ENCODE results near the gene UNC119B. TPM values are rescaled to one million over a fixed set of nuclear protein-coding genes. Genes with fewer than 3 reads are reported as not detected.

The UNC119B gene
- total RNA-seq, 1 donor from 2014 or later, result 16.2 TPM

DNA sequence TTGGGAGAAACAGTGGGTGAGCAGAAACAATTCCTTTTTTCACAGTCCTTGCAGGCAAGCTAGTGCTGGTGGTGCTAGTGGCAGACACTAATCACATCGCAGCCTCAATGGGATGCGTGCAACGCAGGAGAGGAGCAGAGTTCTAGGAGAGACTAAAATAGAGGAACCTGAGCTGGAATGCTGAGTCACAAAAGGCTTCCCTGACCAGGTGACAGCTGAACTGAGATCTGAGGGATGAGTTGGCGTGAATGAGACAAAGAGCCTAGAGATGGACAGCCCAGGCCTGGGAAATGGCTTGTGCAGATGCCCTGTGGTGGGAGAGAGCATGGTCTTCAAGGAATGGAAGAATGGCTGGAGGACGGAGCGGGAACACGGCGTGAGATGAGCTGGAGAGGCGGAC, 41.1 kb downstream of the UNC119B start:
- DNase-seq, result no peak
- TF ChIP-seq, protein P1, sequence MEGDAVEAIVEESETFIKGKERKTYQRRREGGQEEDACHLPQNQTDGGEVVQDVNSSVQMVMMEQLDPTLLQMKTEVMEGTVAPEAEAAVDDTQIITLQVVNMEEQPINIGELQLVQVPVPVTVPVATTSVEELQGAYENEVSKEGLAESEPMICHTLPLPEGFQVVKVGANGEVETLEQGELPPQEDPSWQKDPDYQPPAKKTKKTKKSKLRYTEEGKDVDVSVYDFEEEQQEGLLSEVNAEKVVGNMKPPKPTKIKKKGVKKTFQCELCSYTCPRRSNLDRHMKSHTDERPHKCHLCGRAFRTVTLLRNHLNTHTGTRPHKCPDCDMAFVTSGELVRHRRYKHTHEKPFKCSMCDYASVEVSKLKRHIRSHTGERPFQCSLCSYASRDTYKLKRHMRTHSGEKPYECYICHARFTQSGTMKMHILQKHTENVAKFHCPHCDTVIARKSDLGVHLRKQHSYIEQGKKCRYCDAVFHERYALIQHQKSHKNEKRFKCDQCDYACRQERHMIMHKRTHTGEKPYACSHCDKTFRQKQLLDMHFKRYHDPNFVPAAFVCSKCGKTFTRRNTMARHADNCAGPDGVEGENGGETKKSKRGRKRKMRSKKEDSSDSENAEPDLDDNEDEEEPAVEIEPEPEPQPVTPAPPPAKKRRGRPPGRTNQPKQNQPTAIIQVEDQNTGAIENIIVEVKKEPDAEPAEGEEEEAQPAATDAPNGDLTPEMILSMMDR (IDR thresholded peaks at IDR 0.05; ENCODE audit: partially characterized antibody, unreplicated experiment), result no peak
- H3K27me3 Mint-ChIP-seq (ENCODE audit: unreplicated experiment), result peaks cover 2% of the 10 kb centered on the region
- no peak overlapping the region for H3K4me3 Mint-ChIP-seq (ENCODE audit: unreplicated experiment)
- H3K4me1 Mint-ChIP-seq (ENCODE audit: low read depth, unreplicated experiment), result no peaks in the 10 kb centered on the region
- H3K9me3 Mint-ChIP-seq (ENCODE audit: unreplicated experiment), result peaks cover 6% of the 10 kb centered on the region
- peaks cover 7% of the 10 kb centered on the region for H3K36me3 Mint-ChIP-seq (ENCODE audit: unreplicated experiment)
- no peak overlapping the region for H3K27ac Mint-ChIP-seq (ENCODE audit: unreplicated experiment)

DNA sequence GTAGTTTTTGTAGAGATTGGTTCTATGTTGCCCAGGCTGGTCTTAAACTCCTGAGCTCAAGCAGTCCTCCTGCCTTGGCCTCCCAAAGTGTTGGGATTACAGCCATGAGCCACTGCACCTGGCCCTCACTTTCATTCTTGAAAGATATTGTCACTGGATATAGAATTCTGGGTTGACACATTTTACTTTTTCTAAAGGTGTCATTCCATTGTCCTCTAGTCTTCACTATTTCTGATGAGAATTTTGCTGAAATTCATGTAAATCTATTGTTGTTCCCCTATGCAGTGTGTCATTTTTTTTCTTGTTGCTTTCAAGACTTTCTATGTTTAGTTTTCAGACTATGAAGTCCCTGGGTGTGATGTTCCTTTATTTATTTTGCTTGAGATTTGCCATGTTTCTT, 44.5 kb downstream of the UNC119B start:
- Mint-ChIP-seq H3K27me3 (ENCODE audit: unreplicated experiment) (peaks cover 2% of the 10 kb centered on the region), H3K9me3 (ENCODE audit: unreplicated experiment) (peaks cover 7% of the 10 kb centered on the region), H3K27ac (ENCODE audit: unreplicated experiment) (no peak overlapping the region), H3K4me1 (ENCODE audit: low read depth, unreplicated experiment) (peaks cover 7% of the 10 kb centered on the region), H3K36me3 (ENCODE audit: unreplicated experiment) (peaks cover 7% of the 10 kb centered on the region), H3K4me3 (ENCODE audit: unreplicated experiment) (no peak overlapping the region)
- no peak for DNase-seq
- TF ChIP-seq, protein P1 (IDR thresholded peaks at IDR 0.05; ENCODE audit: partially characterized antibody, unreplicated experiment), result no peak

DNA sequence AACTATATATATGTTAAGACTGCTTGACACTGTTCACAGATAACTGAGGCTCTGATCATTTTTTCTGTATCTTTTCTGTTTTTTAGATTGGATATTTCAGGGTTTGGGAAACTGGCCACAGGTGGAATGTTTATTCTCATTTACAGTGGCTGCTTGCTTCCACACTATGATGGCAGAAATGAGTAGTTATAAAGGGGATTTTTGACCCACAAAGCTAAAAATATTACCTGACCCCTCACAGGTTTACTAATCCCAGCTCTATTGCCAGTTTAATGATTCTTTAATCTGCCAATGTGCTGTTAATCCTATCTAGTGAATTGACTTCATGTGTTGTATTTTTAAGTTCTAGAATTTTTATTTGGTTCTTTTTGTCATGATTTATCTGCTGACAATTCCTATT, 45.0 kb downstream of the UNC119B start:
- H3K9me3 Mint-ChIP-seq (ENCODE audit: unreplicated experiment), result peaks cover 7% of the 10 kb centered on the region
- H3K36me3 Mint-ChIP-seq (ENCODE audit: unreplicated experiment), result peaks cover 7% of the 10 kb centered on the region
- peaks cover 2% of the 10 kb centered on the region for H3K27me3 Mint-ChIP-seq (ENCODE audit: unreplicated experiment)
- H3K4me1 Mint-ChIP-seq (ENCODE audit: low read depth, unreplicated experiment), result peaks cover 11% of the 10 kb centered on the region
- TF ChIP-seq, protein P1 (IDR thresholded peaks at IDR 0.05; ENCODE audit: partially characterized antibody, unreplicated experiment), result no peak
- DNase-seq, result no peak
- H3K27ac Mint-ChIP-seq (ENCODE audit: unreplicated experiment), result no peak overlapping the region
- no peak overlapping the region for H3K4me3 Mint-ChIP-seq (ENCODE audit: unreplicated experiment)

DNA sequence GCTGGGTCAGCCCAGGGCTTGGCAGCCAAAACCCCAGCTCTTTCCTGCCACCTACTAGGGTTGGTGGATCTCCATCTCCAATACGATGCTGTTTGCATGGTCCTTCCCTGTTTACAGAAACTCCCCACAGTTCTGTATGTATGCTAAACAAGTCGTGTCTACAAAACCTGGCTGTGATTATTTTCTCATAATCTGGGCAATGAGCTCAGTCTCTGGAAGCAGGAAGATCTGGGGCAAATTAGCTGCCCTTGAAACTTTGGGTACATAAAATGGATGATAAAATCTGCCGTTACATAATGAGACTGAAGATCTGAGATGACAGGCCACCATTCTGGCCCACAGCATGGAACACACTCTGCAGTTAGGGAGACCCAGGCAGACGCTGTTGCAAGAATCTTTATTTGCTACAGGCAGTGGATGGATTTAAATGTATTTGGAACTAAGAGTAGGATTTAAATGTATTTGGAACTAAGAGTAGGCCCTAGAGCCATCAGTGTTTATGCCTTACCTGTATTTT, 47.0 kb downstream of the UNC119B start:
- Mint-ChIP-seq H3K4me1 (ENCODE audit: low read depth, unreplicated experiment) (peaks cover 13% of the 10 kb centered on the region), H3K9me3 (ENCODE audit: unreplicated experiment) (peaks cover 7% of the 10 kb centered on the region), H3K27me3 (ENCODE audit: unreplicated experiment) (peaks cover 2% of the 10 kb centered on the region), H3K27ac (ENCODE audit: unreplicated experiment) (no peak overlapping the region), H3K4me3 (ENCODE audit: unreplicated experiment) (no peak overlapping the region), H3K36me3 (ENCODE audit: unreplicated experiment) (peaks cover 7% of the 10 kb centered on the region)
- DNase-seq, result no peak
- TF ChIP-seq, protein P1 (IDR thresholded peaks at IDR 0.05; ENCODE audit: partially characterized antibody, unreplicated experiment), result no peak

DNA sequence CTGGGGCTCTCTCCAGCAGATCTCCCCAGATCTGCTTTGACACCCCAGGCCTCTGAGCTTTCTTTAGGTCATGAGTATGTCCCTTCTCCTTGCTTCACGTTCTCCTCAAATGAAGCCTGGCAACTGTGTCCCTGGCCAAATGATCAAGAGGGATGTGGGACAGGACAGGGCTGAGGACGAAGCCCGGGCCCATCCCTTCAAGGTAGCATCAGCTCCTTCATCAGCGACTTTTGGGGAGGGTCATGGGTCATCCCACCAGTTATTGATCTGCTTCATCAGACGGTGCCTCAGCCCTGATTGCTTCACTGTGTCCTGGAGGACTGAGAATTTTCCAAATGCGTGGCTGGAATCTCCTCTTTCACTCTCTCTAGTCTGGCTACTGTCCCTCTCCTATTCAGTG, 47.7 kb downstream of the UNC119B start:
- DNase-seq, result no peak
- peaks cover 7% of the 10 kb centered on the region for H3K36me3 Mint-ChIP-seq (ENCODE audit: unreplicated experiment)
- TF ChIP-seq, protein P1 (IDR thresholded peaks at IDR 0.05; ENCODE audit: partially characterized antibody, unreplicated experiment), result no peak
- peaks cover 7% of the 10 kb centered on the region for H3K9me3 Mint-ChIP-seq (ENCODE audit: unreplicated experiment)
- no peak overlapping the region for H3K27ac Mint-ChIP-seq (ENCODE audit: unreplicated experiment)
- peaks cover 13% of the 10 kb centered on the region for H3K4me1 Mint-ChIP-seq (ENCODE audit: low read depth, unreplicated experiment)
- no peak overlapping the region for H3K4me3 Mint-ChIP-seq (ENCODE audit: unreplicated experiment)
- H3K27me3 Mint-ChIP-seq (ENCODE audit: unreplicated experiment), result peaks cover 2% of the 10 kb centered on the region
